ENCODE data around the gene ARSB.
"Not testable (repeated sequence)": the region's sequence is repeated elsewhere in the genome, so short reads cannot be mapped to it uniquely, and the experiment has no call there.

Gene ARSB

DNA sequence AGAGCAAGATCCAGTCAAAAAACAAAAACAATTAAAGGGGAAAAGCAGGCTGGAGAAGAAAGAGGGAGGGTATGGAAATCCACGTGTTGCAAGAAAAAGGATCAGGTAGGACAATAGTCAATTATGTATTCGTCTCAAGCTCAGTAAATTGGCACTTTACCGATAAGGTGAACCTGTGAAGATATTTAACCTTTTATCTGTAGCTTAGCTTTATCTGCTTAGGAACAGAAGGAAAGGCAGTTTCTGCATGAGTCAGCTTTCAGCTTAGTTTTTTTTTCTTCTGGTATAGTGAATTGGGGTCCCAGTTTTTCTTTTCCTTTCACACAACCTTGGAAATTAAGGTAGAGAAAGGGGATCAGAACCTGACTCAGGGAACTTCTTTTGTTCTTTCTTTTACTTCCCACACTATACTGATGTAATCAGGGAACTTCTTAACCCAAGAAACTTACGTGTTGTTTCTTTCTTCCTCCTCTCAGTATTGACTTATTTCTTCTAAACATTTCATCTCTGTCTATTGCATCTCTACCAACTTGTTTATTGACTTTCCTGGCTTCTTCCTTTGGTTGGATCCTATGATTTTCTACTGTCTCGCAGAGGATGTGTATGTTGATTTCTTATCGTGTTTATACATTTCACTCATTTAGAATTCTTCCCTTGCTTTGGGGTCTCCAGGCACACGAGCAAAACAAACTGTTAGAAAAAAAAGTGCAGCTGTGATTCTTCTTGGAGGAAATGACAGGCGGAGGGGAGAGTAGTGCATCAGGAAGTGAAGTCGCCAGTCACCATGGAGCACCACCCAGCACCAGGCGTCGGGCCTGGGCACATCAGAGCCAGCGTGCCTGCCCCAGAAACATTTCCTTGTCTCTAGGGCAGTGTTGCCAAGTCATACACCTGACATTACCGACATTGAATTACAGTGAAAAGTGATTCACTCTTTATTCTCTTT is 213.6 kb downstream of the ARSB start:
- no peak for DNase-seq

DNA sequence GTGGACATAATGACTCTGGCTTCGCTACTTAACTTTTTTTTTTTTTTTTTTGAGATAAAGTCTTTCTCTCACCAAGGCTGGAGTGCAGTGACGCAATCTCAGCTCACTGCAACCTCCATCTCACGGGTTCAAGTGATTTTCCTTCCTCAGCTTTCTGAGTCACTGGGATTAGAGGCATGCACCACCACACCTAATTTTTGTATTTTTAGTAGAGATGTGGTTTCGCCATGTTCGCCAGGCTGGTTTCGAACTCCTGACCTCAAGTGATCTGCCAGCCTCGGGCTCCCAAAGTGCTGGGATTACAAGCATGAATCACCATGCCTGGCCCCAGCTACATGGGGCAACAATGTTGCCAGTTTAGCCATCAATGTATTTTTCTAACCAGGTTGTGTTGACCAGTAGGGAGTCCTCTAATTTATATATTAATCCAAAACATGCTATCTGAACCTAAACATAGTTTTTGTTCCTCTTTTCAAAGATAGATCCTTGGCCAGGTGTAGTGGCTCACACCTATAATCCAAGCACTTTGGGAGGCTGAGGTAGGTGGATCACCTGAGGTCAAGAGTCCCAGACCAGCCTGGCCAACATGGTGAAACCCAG is 216.2 kb downstream of the ARSB start:
- DNase-seq = no peak

DNA sequence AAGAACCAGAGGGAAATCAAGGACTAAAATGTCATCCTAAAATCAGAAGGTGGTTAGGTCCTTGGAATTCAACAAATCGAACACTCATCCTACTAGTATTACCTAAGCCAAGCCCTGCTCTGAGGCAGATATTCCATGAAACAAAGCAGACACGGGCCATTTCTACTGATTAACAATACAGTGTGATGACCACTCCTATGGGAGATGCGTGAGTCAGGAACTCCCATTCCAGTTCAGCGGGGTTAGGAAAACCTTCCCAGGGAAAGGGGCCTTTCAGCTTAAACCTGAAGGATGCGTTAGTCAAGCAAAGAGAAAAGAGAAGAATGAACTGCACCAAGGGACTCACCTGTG is 218.7 kb downstream of the ARSB start:
- no peak for DNase-seq

DNA sequence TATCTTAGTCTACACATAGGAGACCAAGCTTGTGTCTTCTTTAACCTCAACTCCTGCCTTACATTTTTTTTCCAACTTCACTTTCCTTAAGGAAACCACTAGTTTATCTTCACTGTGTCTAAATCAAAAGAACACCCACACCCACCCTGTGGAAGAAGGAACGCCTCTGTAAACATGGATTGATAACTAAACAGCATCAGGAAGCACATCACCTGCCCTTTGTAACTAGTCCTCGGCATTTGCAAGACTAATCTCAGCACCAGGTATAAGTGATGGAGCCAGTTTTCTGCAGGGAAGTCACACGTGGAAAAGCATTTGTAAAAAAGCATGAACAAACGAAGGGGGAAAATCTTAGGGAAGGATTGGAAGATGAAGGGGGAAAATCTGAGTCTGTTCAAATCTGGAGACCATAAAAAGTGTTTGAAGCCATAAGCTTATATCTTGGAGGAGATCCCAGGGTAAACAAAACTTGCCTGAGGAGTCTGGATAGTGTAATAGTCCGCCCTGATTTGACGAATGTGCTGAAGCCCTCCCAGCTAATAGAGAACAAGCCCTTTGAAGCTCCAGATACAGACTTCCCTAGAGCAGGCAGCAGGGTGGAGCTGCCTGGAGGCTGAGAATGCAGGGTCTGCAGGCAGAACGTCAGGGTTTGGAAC is 219.2 kb downstream of the ARSB start:
- no peak for DNase-seq

DNA sequence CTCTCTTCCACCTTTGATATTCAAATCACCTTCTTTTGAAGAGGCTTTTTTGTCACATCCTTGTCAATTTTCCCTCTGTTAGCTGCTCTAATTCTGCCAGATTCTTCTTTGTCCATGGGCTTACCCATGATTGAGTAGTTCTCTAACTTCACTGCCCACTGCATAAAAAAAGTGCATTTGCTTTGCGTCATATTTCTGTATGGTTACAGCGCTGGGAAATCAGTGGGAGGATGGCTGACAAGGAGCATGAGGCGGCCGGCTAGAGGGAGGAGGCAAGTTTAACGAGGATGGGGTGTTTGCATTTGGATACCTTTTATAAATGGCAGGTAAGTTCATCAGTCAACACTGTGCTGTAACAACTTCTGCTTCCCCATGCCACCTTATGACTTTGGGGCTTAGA is 220.0 kb downstream of the ARSB start:
- no peak for DNase-seq

DNA sequence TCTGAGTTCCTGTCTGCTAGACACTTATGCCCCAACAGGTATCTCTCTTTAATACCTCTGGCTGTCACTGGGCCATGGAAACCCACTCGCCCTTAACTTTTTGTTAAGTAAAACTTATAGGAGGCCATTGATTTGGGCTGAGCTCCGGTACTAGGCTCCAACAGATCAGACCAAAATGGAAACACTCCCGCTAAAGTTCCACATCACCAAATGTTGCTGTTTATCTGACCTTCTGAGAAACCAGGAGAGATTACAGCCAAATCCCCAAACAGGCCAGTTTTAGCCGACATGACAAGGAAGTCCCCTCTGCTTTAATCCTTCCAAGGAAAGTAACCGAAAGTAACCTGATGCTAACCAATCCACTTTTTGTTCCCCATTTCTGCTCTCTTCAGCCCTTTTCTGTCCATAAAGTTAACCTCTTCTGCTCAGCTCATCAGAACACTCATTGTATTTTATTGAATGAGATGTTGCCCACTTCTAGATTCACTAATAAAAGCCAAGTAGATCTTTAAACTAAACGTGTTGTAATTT is 221.4 kb downstream of the ARSB start:
- no peak for DNase-seq

DNA sequence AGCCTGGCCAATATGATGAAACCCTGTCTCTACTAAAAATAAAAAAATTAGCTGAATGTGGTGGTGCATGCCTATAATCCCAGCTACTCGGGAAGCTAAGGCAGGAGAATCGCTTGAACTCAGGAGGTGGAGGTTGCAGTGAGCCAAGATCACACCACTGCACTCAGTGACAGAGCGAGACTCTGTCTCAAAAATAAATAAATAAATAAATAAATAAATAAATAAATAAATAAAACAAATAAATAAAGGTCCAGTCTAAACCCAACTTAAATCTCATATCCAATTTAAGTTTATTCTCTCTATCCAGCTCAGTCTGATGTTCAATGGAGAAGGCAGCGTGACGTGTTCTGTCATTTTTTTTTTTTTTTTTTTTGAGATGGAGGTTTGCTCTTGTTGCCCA is 222.4 kb downstream of the ARSB start:
- DNase-seq = not testable (repeated sequence)

DNA sequence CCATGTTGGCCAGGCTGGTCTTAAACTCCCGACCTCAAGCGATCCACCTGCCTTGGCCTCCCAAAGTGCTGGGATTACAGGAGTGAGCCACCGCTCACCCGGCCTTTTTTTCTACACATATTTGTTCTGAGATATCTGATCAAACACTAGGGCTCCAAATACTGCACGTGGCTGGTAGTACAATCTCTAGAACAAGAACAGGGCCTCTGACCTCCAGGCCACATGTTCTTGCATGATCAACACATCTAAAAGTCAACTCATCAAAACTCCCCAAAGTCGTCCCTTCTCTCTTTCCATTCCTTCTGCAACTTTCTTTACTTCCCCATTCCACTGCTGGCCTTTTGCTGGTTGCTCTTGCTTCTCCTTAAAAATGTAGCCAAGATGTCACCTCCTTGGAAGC is 223.3 kb downstream of the ARSB start:
- DNase-seq = no peak

DNA sequence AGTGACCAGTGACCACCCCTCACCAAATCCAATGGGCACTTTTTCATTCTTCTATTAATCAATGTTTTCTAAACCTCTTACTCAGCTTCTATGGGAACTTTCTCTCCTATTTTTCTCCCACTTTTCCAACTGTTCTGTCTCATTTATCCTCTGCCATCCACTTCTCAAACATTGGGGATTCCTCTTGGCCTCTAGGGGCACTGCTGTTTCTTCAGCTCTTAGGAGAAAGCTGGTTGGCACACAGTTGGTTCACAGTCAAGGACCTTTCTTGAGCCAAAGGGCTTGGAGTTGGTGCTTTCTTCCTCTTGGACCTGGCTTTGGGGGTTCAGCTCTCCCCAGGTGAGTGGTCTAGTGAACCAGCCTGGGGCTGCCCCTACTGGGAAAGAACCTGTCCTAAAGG is 224.3 kb downstream of the ARSB start:
- no peak for DNase-seq

DNA sequence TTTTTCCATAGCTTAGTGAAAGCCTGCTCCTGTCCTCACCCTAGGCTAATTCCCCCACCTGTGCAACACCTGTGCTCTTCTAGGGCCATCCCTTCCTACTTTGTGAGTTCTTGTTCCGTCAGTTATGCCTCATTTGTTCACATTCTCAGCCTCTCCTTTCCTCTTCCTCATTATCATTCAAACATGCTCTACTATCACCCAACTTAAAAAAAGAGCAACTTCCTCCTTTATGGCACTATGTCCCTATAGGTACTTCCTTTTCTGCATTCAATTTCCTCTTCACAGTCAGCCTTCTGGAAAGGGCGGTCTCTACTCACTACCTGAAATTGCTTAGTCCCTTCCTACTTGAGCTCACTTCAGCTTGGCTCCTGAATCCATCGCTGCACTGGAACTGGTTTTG is 224.7 kb downstream of the ARSB start:
- no peak for DNase-seq

- DNase-seq = no peak
These were observed 226.8 kb downstream of the ARSB start for GRCh38 chr5:78758169-78758839.

DNA sequence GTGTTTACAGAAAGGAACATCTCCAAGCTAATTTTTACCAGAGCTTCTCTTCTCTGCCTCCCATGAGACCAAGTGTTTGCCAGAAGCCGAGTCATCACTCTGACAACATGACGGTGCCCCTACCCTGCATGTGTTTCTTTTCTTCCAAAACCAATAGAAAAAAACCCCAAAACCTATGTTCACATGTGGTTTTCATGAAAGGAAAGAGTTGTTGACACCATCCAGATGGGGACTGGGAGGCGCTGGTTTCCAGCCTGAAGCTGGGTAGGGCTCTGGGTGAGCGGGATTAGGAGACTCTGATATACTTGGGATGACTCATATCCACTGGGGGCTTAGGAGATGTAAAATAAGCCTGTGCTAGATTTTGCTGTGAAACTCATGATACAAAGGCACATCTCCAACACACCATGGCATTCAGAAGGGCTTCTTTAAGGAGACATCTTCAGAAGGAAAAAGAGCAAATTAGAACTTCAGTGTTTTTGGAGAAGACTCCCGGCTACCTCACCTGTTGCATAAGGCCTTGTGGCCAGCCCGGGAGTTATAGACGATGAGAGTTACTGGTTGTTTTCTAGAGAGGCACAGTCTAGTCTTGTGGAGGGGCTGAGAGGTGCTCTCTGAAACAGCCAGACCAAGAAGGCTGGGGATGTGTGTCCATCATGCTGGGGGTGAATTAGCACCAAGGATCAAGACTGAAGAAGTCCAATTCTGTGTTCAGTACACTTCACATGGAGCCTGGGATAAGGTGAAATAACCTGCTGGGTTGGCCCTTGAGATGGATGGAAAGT is 227.6 kb downstream of the ARSB start:
- DNase-seq = no peak

- no peak for DNase-seq
These were observed 228.3 kb downstream of the ARSB start for GRCh38 chr5:78756858-78757257.

GRCh38 chr5:78755822-78756429 is 229.2 kb downstream of the ARSB start:
- no peak for DNase-seq

GRCh38 chr5:78754655-78755054 is 230.5 kb downstream of the ARSB start:
- DNase-seq = no peak

DNA sequence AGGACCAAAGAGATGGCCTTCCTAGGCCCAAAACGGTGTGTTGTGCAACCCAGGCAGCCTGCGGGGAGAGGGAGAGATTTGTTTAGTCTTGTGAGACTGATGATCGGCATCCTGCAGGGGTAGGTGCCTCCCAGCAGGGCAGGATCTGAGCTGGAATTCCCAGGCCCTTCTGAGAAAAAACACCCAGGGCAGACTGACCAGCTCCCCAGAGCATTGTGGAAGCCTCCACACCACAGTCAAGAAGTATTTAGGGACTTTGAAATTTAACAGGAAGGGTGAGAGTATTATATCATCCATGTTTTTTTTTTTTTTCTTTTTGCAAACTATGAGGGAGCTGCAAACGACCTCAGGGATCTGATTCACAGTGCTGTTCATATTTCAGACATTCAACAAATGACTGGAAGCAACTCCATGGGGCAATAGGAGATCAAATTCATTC is 232.0 kb downstream of the ARSB start:
- DNase-seq = no peak

- DNase-seq = no peak
These were observed 233.2 kb downstream of the ARSB start for GRCh38 chr5:78751872-78752271.

- no peak for DNase-seq
These were observed 234.8 kb downstream of the ARSB start for GRCh38 chr5:78750281-78750680.

DNA sequence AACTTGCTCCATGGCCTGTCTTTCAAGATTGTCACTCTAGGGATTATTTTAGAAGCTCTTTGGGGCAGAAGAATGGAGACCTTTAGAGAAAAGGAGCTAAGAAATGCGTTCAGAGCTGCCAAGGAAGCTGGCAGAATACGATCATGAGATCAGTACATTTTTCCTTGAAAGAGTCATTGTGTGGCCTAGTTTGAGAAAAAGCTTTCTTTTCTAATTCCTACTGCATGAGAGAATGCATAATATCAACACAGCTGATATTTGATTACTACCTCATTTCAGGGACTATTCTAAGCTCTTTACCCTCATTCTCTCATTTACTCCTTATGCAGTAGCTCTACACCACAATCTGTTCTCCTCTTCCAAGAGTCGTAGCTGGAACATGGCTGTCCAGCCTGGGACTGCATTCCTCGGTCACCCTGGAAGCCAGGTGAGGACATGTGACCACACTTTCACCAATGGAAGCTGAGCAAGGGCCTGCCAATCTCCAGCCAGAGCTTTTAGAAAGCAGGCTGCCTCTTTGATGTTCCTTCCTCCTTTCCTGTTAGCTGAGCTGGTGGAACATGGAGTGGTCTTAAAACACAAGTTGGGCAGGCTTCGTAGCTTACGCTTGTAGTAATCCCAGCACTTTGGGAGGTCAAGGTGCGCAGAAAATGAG is 237.3 kb downstream of the ARSB start:
- no peak for DNase-seq

- no peak for DNase-seq
These were observed 238.1 kb downstream of the ARSB start for GRCh38 chr5:78747055-78747454.
